Skeletal muscle tissue (tissue), 4 donors: ENCODE measurements around the gene FANCE. TPM values are rescaled to one million over a fixed set of nuclear protein-coding genes. Genes with fewer than 3 reads are reported as not detected.

Experiments
- H3K27ac ChIP-seq: one replicate; pipeline ENCODE4 v1.7.0; 2013; ENCODE audit warnings: mild to moderate bottlenecking, low read depth, low read length, inconsistent platforms
- H3K27me3 ChIP-seq, 3 donors: one replicate each; pipeline ENCODE4 v1.7.0; 2013; ENCODE audit warnings: low read length in 3 of 3; ENCODE audit not compliant: control insufficient read depth in 3 of 3, insufficient read depth in 3 of 3
- H3K36me3 ChIP-seq, 3 donors: one replicate each; pipeline ENCODE4 v1.7.0; 2013; ENCODE audit warnings: low read length in 3 of 3; ENCODE audit not compliant: control insufficient read depth in 3 of 3, insufficient read depth in 3 of 3
- H3K4me1 ChIP-seq, 3 donors: one replicate each; pipeline ENCODE4 v1.7.0; 2013; ENCODE audit warnings: low read length in 3 of 3, mild to moderate bottlenecking in 3 of 3; ENCODE audit not compliant: control insufficient read depth in 3 of 3, insufficient read depth in 3 of 3
- H3K4me3 ChIP-seq, 3 donors: one replicate each; pipeline ENCODE4 v1.7.0; 2013; ENCODE audit warnings: low read length in 3 of 3
- H3K9ac ChIP-seq, 3 donors: one replicate each; pipeline ENCODE4 v1.7.0; 2013; ENCODE audit warnings: low read length in 3 of 3, mild to moderate bottlenecking in 3 of 3, moderate library complexity in 2 of 3, low read depth in 1 of 3
- H3K9me3 ChIP-seq, 3 donors: one replicate each; pipeline ENCODE4 v1.7.0; 2013; ENCODE audit warnings: low read length in 3 of 3; ENCODE audit not compliant: control insufficient read depth in 3 of 3
- total RNA-seq: library from RNA; depleted of rRNA; stranded (reverse); fragments of >200 nt; gene quantifications from one replicate; pipeline ENCODE4 v1.2.3, GENCODE V29; 2014
- donor health status: Osteomylitis.

Gene FANCE
- total RNA-seq, 1 donor from 2014 or later: 21.9 TPM

DNA sequence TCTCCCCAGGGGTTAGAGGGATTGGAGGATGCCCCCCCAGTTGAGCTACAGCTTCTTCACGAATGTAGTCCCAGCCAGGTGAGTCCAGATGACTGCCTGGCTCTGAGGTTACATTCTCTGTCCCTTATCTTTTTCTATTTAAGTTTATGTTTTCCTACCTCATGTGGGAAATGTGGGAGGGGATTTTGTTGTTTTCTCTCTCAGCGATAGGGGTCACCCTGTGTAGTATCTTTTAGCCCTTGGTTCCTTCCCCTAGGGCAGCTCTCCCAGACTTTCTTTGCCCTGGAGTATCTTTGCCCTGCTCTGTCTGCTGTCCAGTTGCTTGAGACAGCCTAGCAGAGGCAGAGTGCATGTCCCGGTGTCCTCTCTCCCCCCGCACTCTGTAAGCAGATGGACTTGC is 5.8 kb downstream of the FANCE start:
- Histone ChIP-seq H3K36me3 (peaks cover 19 to 33% (median 22%) of the 10 kb centered on the region in 3 donors), H3K27me3 (no peaks in the 10 kb centered on the region), H3K9ac (no peak overlapping the region), H3K4me1 (peaks cover 27 to 28% (median 27%) of the 10 kb centered on the region in 3 donors), H3K27ac (no peak overlapping the region), H3K4me3 (no peak overlapping the region), H3K9me3 (no peaks in the 10 kb centered on the region)

DNA sequence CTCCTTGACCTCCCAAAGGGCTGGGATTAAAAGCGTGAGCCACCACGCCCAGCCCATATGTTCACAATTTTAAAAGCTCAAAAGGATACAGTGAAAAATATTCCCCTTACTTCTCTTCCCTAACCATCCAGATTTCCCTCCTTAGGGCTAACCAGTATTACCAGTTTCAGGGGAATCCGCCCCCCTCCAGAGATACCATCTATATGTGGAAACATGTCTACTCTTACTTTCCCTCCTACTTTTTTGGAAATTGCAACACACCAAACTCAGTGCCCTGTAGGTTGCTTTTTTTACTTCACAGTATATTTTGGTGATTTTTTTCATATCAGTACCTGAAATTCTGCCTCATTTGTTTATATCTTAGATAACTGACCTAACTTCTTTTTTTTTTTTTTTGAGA is 9.1 kb downstream of the FANCE start:
- H3K36me3 ChIP-seq: peaks cover 18 to 32% (median 20%) of the 10 kb centered on the region in 3 donors
- H3K27me3 ChIP-seq: no peaks in the 10 kb centered on the region
- H3K27ac ChIP-seq: no peak overlapping the region
- no peaks in the 10 kb centered on the region for H3K9me3 ChIP-seq
- H3K4me3 ChIP-seq: no peak overlapping the region
- H3K4me1 ChIP-seq: no peaks in the 10 kb centered on the region
- no peak overlapping the region for H3K9ac ChIP-seq

- Histone ChIP-seq H3K36me3 (peaks cover 15 to 21% (median 16%) of the 10 kb centered on the region in 3 donors), H3K27me3 (no peaks in the 10 kb centered on the region)
Observed at GRCh38 chr6:35463292-35463691, 11.2 kb downstream of the FANCE start.

DNA sequence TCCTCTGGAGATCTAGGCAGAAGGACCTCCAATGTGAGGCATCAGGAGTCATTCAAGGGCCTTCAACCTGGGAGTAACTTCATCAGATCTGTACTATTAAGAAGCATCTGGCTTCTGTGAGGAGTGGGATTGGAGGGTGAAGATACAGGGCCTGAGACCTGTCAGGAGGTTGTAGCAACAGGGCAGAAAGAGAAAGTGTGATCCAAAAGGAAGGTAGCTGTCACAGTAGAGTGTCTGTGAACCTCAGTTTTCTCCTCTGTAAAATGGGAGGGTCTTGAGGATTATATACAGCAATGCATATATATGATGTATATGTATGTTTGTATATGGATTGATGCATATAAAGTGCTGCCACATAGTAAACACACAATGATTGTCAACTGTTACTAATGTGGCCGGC is 13.5 kb downstream of the FANCE start:
- Histone ChIP-seq H3K27ac (no peak overlapping the region), H3K9me3 (no peaks in the 10 kb centered on the region), H3K4me1 (peaks cover 16 to 31% (median 25%) of the 10 kb centered on the region in 3 donors), H3K27me3 (no peaks in the 10 kb centered on the region), H3K9ac (no peak overlapping the region), H3K4me3 (no peak overlapping the region), H3K36me3 (peaks cover 13 to 20% (median 19%) of the 10 kb centered on the region in 3 donors)

More at GRCh38 chr6:35463292-35463691, 11.2 kb downstream of the FANCE start:
- H3K4me3 ChIP-seq: no peak overlapping the region
- H3K9ac ChIP-seq: no peak overlapping the region
- H3K27ac ChIP-seq: no peak overlapping the region
- peaks cover 6 to 9% (median 7%) of the 10 kb centered on the region in 3 donors for H3K4me1 ChIP-seq
- no peaks in the 10 kb centered on the region for H3K9me3 ChIP-seq

GRCh38 chr6:35468181-35468979 is 16.2 kb downstream of the FANCE start, which contains the start of gene RPL10A:
TSS of gene RPL10A (plus strand) at chr6:35468401. CDS start at chr6:35468435, 34 bp downstream.
- peaks cover 22 to 35% (median 29%) of the 10 kb centered on the region in 3 donors for H3K36me3 ChIP-seq
- H3K9ac ChIP-seq: peak within 1 kb of the TSS; percentile 89 to 97 (median 95)
- peaks cover 16 to 34% (median 30%) of the 10 kb centered on the region in 3 donors for H3K4me1 ChIP-seq
- peak within 1 kb of the TSS; percentile 79 to 95 (median 88) for H3K4me3 ChIP-seq
- H3K27me3 ChIP-seq: no peaks in the 10 kb centered on the region
- no peaks in the 10 kb centered on the region for H3K9me3 ChIP-seq
- peak within 1 kb of the TSS; percentile 92 for H3K27ac ChIP-seq

GRCh38 chr6:35468980-35469750 is 17.0 kb downstream of the FANCE start:
- Histone ChIP-seq H3K4me1 (peaks cover 16 to 34% (median 30%) of the 10 kb centered on the region in 3 donors), H3K27me3 (no peaks in the 10 kb centered on the region), H3K9ac (peak overlapping the region; percentile 89 to 97 (median 95)), H3K27ac (peak overlapping the region; percentile 92), H3K36me3 (peaks cover 22 to 37% (median 29%) of the 10 kb centered on the region in 3 donors), H3K4me3 (peak overlapping the region; percentile 79 to 95 (median 88)), H3K9me3 (no peaks in the 10 kb centered on the region)

DNA sequence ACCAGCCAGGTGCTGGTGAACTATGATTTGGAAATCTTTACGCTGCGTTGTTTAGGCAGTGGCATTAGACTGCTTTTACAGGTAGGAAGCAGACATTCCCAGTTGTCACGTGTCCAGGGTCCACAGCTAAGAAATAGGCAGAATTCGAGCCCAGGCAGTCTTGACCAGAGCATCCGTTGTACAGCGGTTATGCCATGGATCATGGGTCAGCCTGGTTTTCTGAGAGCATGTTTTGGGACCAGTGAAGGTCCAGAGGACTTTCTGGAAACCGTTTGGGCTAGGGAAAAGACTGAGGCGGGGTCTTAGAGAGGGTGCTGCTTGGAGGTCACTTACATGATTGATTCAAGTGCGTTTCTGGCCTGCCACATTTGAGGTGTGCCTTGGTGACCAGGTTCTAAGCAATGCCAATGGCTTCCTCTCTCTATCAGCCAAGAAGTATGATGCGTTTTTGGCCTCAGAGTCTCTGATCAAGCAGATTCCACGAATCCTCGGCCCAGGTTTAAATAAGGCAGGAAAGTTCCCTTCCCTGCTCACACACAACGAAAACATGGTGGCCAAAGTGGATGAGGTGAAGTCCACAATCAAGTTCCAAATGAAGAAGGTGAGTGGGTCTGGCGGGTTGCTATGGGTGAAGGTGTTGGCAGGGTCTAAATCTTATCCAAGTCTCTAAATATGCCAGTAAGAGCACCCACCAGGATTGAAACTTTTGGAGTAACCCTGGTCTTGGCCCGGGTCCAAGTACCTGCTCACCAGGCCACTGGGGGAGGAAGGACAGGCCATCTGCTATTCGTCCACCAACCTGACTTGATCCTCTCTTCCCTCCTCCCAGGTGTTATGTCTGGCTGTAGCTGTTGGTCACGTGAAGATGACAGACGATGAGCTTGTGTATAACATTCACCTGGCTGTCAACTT is 17.9 kb downstream of the FANCE start:
- Histone ChIP-seq H3K27ac (peak overlapping the region; percentile 92), H3K4me1 (peaks cover 16 to 34% (median 30%) of the 10 kb centered on the region in 3 donors)

GRCh38 chr6:35470663-35471120 is 18.6 kb downstream of the FANCE start:
- H3K27ac ChIP-seq: no peak overlapping the region
- peaks cover 27 to 42% (median 41%) of the 10 kb centered on the region in 3 donors for H3K36me3 ChIP-seq
- H3K27me3 ChIP-seq: no peaks in the 10 kb centered on the region
- no peak overlapping the region for H3K4me3 ChIP-seq
- no peaks in the 10 kb centered on the region for H3K9me3 ChIP-seq
- peaks cover 16 to 34% (median 30%) of the 10 kb centered on the region in 3 donors for H3K4me1 ChIP-seq
- H3K9ac ChIP-seq: peak overlapping the region in 1 of 3 donors; percentile 45

More for the DNA sequence above, 17.9 kb downstream of the FANCE start:
- no peaks in the 10 kb centered on the region for H3K9me3 ChIP-seq
- no peaks in the 10 kb centered on the region for H3K27me3 ChIP-seq
- peak overlapping the region; percentile 79 to 95 (median 88) for H3K4me3 ChIP-seq
- H3K36me3 ChIP-seq: peaks cover 24 to 41% (median 35%) of the 10 kb centered on the region in 3 donors
- peak overlapping the region; percentile 89 to 97 (median 95) for H3K9ac ChIP-seq

GRCh38 chr6:35471836-35472345 is 19.8 kb downstream of the FANCE start:
- peaks cover 26 to 42% (median 39%) of the 10 kb centered on the region in 3 donors for H3K36me3 ChIP-seq
- H3K9ac ChIP-seq: no peak overlapping the region

More at GRCh38 chr6:35471836-35472345, 19.8 kb downstream of the FANCE start:
- Histone ChIP-seq H3K27me3 (no peaks in the 10 kb centered on the region), H3K4me1 (peaks cover 16 to 34% (median 30%) of the 10 kb centered on the region in 3 donors), H3K27ac (peak overlapping the region; percentile 11), H3K9me3 (no peaks in the 10 kb centered on the region), H3K4me3 (no peak overlapping the region)
